ENCODE results near the gene DDX56. TPM values are rescaled to one million over a fixed set of nuclear protein-coding genes. Genes with fewer than 3 reads are reported as not detected.

Gene DDX56
- total RNA-seq, 1 donor: 57.0 TPM

DNA sequence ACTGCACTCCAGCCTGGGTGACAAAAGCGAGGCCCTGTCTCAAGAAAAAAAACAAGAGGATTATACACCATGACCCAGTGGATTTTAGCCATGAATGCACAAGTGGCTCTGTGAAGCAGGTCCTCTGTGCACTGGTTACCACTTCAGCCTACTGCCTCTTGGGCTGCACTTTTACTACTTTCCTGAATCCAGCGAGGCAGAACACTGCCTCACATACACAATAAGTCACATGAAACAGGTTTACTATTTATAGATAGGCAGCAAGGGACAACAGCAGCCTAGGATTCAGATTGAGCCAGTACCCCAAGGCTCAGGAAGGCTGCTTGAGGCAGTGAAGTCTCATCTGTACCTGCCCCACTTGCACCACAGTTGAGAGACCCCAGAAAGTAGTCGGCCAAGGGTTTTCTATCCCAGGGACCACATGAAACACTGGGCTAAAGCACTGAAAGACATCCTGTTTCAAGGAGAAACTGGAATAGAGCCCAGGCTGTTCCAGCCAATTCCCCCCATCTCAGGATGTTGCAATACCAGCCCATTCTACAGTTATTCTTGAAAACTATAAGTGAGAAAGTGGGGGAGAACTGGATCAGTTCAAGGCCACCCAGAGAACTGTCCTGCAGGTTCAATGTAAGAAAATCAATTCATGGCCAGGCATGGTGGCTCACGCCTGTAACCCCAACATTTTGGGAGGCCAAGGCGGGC, 22.4 kb upstream of the DDX56 start:
- TF ChIP-seq, protein P1, sequence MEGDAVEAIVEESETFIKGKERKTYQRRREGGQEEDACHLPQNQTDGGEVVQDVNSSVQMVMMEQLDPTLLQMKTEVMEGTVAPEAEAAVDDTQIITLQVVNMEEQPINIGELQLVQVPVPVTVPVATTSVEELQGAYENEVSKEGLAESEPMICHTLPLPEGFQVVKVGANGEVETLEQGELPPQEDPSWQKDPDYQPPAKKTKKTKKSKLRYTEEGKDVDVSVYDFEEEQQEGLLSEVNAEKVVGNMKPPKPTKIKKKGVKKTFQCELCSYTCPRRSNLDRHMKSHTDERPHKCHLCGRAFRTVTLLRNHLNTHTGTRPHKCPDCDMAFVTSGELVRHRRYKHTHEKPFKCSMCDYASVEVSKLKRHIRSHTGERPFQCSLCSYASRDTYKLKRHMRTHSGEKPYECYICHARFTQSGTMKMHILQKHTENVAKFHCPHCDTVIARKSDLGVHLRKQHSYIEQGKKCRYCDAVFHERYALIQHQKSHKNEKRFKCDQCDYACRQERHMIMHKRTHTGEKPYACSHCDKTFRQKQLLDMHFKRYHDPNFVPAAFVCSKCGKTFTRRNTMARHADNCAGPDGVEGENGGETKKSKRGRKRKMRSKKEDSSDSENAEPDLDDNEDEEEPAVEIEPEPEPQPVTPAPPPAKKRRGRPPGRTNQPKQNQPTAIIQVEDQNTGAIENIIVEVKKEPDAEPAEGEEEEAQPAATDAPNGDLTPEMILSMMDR (IDR thresholded peaks at IDR 0.05; ENCODE audit: insufficient read depth, low read depth, low read length): no peak
- DNase-seq (ENCODE audit: low read depth): peak; percentile 41

DNA sequence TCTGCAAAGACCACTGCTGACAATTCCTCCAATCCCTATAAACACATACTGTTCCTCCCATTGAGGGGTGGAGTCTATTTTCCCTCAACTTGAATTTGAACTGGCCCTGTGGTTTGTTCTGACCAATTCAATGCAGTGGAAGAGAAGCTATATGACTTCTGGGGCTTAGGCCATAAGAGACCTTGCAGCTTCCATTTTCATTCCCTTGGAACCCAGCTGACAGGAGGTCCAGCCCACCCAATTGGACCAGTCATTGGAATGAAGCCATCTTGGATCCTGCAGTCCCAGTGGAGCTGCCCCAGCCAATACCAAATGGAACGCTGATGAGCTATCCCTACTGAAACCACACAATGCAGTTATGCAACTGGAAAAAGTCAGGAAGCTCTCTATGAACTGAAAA, 17.2 kb upstream of the DDX56 start:
- no peak for DNase-seq (ENCODE audit: low read depth)
- no peak overlapping the region for H3K4me3 ChIP-seq (ENCODE audit: low read depth, low read length)
- TF ChIP-seq, protein P1 (IDR thresholded peaks at IDR 0.05; ENCODE audit: insufficient read depth, low read depth, low read length): no peak

More for the DNA sequence above, 22.4 kb upstream of the DDX56 start:
- no peak overlapping the region for H3K4me3 ChIP-seq (ENCODE audit: low read depth, low read length)

DNA sequence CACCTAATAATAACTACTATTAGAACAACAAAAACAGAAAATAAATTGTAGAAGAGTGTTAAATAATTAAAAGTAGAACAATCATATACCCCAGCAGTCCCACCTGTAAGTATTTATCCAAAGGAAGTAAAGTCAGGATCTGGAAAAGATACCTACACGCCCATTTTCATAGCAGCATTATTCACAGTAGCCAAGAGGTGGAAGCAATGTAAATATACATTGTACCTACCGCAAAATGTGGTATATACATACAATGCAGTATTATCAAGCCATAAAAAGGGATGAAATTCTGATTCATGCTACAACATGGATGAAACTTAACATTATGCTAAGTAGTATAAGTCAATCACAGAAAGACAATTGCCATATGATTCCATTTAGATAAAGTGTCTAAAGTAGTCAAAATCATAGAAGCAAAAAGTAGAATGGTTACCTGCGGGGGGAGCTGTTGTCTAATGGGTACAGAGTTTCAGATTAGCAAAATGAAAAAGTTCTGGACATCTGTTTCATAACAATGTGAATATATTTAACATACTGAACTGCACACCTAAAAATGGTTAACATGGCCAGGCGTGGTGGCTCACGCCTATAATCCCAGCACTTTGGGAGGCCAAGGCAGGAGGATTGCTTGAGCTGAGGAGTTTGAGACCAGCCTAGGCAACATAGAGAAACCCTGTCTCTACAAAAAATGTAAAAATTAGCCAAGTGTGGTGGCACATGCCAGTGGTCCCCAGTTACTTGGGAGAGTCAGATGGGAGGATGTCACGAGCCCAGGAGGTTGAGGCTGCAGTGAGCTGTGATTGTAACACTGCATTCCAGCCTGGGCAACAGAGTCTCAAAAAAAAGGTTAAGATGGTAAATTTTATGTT, 14.4 kb upstream of the DDX56 start:
- DNase-seq (ENCODE audit: low read depth): peak; percentile 78
- no peak overlapping the region for H3K4me3 ChIP-seq (ENCODE audit: low read depth, low read length)
- TF ChIP-seq, protein P1 (IDR thresholded peaks at IDR 0.05; ENCODE audit: insufficient read depth, low read depth, low read length): peak; percentile 67

DNA sequence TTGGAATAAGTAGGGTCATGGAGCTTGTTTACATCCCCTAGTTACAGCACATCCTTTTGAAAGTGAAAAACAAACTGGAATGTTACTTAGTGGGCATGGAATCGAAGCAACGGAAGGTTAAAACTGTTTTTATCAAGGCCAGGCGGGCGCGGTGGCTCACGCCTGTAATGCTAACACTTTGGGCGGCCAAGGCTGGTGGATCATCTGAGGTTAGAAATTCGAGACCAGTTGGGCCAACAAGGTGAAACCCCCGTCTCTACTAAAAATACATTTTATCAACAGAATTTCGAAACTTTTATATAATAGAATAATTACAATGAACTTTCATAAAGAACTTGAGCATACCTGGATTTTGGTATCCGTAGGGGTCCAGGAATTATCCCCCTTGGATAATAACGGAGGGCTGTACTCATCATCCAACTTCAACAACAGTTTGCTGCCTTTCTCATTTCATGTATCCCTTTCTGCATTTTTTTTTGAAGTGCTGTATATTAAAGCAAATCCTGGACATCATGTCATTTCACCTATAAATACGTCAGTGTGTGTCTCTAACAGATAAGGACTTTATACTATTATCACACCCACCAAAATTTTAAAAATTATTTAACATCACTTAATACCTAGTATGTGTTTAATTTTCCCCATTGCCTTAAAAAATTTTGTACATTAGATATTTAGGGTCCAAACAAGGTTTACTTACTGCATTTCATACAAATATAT, 9.6 kb upstream of the DDX56 start:
- TF ChIP-seq, protein P1 (IDR thresholded peaks at IDR 0.05; ENCODE audit: insufficient read depth, low read depth, low read length): no peak
- peak overlapping the region; percentile 68 for H3K4me3 ChIP-seq (ENCODE audit: low read depth, low read length)
- DNase-seq (ENCODE audit: low read depth): no peak

DNA sequence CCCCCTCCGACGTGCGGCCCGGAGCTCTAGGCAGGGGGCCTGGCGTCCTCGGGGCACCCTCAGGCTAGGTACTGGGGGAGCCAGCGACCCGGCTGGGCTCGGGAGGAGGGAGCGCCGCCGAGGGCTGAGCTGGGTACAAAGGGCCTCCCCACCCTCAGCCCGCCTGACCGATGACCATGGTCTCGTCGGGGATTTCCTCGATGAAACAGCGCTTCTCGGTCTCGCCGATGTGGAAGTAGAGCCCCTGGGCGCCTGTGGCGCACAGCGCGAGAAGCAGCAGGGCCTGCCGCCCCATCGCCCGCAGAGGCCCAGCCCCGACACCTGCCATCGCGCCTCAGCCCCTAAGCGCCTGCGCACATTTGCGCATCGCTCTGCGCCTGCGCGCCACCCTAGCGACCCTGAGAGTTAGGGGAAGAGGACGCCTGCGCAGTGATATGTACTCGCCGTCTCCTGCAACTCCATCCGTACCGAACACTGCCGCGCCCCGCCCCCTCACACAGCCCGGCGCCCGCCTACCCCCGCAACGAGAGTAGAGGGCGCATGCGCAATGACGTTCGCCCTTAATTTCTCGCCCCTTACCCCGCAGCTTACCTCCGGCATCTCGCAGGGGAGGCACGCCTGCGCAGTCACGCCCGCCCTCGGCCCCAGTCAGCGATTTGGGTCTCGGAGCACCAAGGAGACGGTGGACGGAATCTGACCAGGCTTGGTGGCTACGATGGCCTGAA, 8.3 kb upstream of the DDX56 start, which contains the start of gene TMED4:
Gene TMED4 (minus strand): TSS at position 353 of the 725 bp plus-strand sequence. CDS start 25 bp downstream, at position 328.
- H3K4me3 ChIP-seq (ENCODE audit: low read depth, low read length): peak within 1 kb of the TSS; percentile 68
- TF ChIP-seq, protein P1 (IDR thresholded peaks at IDR 0.05; ENCODE audit: insufficient read depth, low read depth, low read length): no peak
- peak; percentile 99 for DNase-seq (ENCODE audit: low read depth)
